ENCODE results near the gene ATF6.

ATF6 gene

DNA sequence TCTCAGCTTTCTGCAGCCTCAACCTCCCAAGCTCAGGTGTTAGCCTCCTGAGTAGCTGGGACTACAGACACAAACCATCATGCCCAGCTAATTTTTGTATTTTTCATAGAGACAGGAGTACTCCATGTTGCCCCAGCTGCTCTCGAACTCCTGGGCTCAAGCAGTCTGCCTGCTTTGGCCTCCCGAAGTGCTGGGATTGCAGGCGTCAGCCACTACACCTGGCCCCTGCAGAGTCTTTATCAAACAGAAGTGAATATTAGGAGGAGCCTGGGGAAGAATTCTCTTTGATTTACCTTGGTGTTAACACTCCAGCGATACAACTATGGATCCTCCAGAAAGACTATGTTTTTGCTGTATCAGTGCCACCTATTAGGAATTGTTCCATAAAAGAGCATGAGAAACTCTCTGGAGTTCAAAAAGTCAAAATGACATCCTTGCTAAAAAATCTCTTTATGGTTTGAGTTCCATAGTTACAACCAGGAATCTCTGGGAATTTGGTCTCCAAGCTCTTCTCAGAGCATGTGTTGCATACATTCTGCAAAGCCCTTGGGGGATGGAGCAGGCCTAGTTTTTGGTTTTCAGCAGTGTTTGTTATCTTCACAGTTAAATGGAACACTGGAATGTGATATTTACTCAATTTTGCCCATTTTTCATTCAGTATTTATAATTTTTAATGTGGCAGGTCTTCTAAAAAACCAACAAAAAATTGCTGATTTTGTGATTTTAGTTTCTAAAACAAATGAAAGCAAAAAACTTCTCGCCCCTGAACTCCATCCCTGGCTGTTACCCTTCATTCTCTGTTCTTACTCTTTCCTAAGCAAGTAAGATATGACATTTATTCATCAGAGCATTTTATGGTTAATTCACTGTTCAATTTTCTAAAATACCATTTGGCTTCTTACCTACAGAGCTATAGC is 180.2 kb downstream of the ATF6 start:
- TF ChIP-seq ZFX (IDR thresholded peaks at IDR 0.05): no peak
- TF ChIP-seq, protein P1, sequence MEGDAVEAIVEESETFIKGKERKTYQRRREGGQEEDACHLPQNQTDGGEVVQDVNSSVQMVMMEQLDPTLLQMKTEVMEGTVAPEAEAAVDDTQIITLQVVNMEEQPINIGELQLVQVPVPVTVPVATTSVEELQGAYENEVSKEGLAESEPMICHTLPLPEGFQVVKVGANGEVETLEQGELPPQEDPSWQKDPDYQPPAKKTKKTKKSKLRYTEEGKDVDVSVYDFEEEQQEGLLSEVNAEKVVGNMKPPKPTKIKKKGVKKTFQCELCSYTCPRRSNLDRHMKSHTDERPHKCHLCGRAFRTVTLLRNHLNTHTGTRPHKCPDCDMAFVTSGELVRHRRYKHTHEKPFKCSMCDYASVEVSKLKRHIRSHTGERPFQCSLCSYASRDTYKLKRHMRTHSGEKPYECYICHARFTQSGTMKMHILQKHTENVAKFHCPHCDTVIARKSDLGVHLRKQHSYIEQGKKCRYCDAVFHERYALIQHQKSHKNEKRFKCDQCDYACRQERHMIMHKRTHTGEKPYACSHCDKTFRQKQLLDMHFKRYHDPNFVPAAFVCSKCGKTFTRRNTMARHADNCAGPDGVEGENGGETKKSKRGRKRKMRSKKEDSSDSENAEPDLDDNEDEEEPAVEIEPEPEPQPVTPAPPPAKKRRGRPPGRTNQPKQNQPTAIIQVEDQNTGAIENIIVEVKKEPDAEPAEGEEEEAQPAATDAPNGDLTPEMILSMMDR (conservative IDR thresholded peaks at IDR 0.05): no peak
- no peak overlapping the region for H3K27ac ChIP-seq

DNA sequence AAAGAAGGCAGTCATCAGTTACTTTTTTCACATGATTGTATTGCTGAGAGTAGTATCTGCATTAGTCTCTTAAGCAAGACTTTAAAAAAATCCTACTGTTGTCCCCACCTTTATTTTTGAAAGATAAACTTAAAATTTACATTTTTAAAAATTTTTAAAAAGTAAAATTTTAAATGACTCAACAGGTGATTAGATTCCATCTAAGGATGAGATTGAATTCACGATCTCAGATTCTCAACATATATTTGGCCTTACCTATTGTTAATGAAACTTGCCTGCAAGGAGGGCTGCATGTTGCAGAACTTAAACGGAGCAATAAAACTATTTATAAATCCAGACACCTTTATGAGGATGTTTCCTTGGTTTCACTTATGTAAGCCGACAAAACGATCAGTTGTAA is 182.3 kb downstream of the ATF6 start:
- H3K27ac ChIP-seq: no peak overlapping the region
- no peak for TF ChIP-seq ZFX (IDR thresholded peaks at IDR 0.05)
- TF ChIP-seq, protein P1 (conservative IDR thresholded peaks at IDR 0.05): no peak

DNA sequence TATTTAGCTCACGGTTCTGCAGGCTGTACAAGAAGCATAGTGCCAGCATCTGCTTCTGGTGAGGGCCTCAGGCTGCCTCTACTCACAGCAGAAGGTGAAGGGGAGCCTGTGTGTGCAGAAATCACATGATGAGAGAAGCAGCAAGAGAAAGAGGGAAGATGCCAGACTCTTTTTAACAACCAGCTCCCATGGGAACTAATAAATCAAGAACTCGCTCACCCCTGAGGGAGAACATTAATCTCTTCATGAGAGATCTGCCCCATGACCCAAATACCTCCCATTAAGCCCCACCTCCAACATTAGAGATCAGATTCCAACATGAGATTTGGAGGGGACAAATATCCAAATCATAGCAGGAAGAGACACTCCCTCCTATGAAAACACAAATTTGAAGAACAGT is 183.4 kb downstream of the ATF6 start:
- TF ChIP-seq ZFX (IDR thresholded peaks at IDR 0.05): no peak
- TF ChIP-seq, protein P1 (conservative IDR thresholded peaks at IDR 0.05): no peak
- no peak overlapping the region for H3K27ac ChIP-seq

DNA sequence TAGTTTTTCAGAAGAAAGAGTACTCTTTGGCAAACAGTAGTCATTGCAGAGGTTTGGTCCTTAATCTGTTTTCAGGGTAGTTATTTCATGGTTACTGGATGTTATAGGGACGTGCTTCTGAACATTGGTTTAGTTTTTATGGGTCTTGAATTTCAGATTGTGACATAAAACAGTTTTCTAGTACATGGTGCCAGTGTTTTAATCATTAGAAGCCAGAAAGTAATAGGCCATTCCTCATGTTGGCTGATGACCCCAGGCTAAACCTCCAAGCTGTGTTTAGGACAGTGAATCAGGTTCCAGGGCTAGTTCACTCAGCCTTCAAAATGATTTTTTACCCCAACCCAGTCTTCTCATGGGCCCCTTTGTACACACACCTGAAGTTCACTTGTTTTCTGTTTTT is 184.3 kb downstream of the ATF6 start:
- TF ChIP-seq ZFX (IDR thresholded peaks at IDR 0.05): no peak
- TF ChIP-seq, protein P1 (conservative IDR thresholded peaks at IDR 0.05): no peak
- no peak overlapping the region for H3K27ac ChIP-seq

DNA sequence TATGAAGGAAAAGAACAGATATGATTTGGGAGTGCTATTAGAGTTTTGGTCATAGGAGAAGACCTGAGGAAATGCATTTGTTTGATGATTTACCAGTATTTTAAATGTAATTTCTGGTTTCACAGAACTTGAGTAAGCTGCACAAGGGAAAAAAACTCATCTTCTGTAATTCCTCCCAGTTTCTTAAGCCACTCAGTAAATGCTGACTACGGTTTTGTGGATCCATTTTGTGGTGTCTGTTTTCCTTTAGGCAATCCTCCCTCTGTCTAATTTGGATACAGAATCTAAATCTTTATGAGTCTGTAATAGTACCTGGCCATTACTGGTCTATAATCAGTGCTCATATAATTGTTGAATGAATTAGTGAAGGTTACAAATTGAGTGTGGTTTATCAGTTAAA is 185.5 kb downstream of the ATF6 start:
- H3K27ac ChIP-seq: no peak overlapping the region
- TF ChIP-seq, protein P1 (conservative IDR thresholded peaks at IDR 0.05): no peak
- TF ChIP-seq ZFX (IDR thresholded peaks at IDR 0.05): no peak

DNA sequence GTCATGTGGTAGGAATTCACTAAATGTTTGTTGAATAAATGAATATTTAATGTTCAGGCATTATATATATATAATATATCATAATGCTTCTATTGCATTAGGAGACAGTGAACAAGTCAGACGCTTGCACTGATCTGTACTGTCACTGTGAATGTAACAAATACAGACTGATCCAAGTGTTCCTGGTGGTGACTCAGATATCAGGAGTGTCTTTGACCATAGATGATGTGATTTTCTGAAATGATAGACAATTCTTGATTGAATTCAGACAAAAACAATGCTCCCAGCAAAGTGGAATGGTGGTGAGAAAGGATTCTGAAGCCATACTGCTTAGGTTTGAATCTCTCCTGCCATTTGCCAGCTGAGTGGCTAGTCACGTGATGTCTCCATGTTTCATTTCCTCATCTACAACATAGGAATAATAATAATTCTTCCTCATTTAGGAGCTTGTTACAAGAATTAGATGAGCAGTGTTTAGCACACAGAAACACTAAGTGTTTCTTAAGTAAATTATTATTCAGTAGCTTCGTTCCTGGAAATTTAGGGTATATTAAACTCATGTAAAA is 186.6 kb downstream of the ATF6 start:
- TF ChIP-seq ZFX (IDR thresholded peaks at IDR 0.05): no peak
- TF ChIP-seq, protein P1 (conservative IDR thresholded peaks at IDR 0.05): no peak
- no peak overlapping the region for H3K27ac ChIP-seq

DNA sequence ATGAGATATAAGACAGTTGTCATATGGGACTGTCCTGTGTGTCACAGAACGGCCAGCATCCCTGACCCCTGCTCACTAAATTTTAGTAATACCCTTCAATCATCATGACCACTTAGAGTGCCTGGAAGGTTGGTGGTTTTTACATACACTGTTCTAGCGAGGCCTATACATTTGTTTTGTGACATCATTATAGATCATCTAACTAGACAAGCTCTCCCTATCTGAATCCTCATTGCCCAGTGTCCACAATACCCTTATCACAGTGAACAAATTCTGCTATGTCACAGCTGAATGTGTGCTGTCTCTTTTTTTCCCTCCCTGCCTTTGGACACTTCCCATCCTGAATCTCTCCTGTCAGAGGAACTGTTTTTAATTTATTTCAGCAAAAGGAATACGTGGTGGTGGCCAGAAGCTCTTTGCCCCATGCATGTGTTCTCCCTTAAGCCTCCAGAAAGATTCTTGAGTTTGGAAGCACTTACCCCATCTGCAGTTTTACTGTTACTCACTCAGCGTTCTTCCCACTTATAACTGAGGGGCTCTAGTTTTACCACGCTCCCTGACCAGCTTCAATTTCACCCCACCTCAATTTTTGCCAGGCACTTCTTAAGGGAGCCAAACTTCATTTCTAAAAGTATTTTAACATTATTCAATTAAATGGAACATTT is 187.3 kb downstream of the ATF6 start:
- no peak overlapping the region for H3K27ac ChIP-seq
- TF ChIP-seq, protein P1 (conservative IDR thresholded peaks at IDR 0.05): no peak
- no peak for TF ChIP-seq ZFX (IDR thresholded peaks at IDR 0.05)

Data from C4-2B (cell line).